Neural cell (in vitro differentiated cells): ENCODE measurements around the gene ITGA4.

Experiments
- CTCF ChIP-seq: fragments of 450-650 bp; IDR thresholded peaks from 2 replicates; pipeline ENCODE4 v1.5.1; 2014; ENCODE audit warnings: antibody characterized with exemption, mild to moderate bottlenecking, moderate library complexity; ENCODE audit not compliant: poor library complexity, severe bottlenecking
- EP300 ChIP-seq: fragments of 450-650 bp; conservative IDR thresholded peaks from 2 replicates; pipeline ENCODE4 v1.6.1; 2014; ENCODE audit warnings: antibody characterized with exemption, mild to moderate bottlenecking, moderate library complexity; ENCODE audit not compliant: poor library complexity, severe bottlenecking
- POLR2AphosphoS5 ChIP-seq: IDR thresholded peaks from 2 replicates; pipeline ENCODE4 v1.6.1; 2012
- RAD21 ChIP-seq: fragments of 450-650 bp; conservative IDR thresholded peaks from 2 replicates; pipeline ENCODE4 v1.6.1; 2014; ENCODE audit warnings: antibody characterized with exemption, mild to moderate bottlenecking, moderate library complexity
- SMC3 ChIP-seq: fragments of 450-650 bp; conservative IDR thresholded peaks from 2 replicates; pipeline ENCODE4 v1.6.1; 2014; ENCODE audit warnings: antibody characterized with exemption, mild to moderate bottlenecking, moderate library complexity; ENCODE audit not compliant: poor library complexity

- TF ChIP-seq CTCF (no peak), POLR2AphosphoS5 (no peak), EP300 (no peak), RAD21 (no peak), SMC3 (no peak)
Observed at GRCh38 chr2:181484851-181485637, 27.9 kb downstream of the ITGA4 start.
